Measurements from ENCODE around the gene TRPM8. TPM values are rescaled to one million over a fixed set of nuclear protein-coding genes. Genes with fewer than 3 reads are reported as not detected.

Gene TRPM8
- total RNA-seq, 1 donor from 2014 or later, result not detected

DNA sequence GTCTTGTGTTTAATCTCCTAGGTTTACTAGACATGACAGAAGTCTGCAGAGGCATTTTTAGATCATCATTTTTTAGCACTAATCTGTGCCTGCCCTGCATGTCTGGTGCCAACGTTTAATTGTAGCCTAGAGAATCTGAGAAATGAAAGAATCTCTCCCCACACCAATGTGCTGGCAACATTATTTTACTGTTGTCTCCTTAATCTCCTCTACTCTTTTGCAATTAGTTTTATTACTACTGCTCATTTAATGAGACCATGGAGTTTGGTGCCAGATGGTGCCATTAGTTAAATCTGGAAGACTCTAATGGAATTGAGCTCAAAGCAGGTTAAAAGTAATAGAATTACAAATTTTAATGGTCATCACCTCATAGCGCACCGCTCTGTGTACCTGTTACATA, 129.3 kb downstream of the TRPM8 start:
- no peak overlapping the region for H3K27ac ChIP-seq (replicated peaks)
- no peaks in the 10 kb centered on the region for H3K4me1 ChIP-seq
- H3K36me3 ChIP-seq, result no peaks in the 10 kb centered on the region
- H3K4me3 ChIP-seq, result no peak overlapping the region
- H3K9me3 ChIP-seq (replicated peaks), result no peaks in the 10 kb centered on the region
- intact Hi-C loops (cut with micrococcal nuclease), result no loop called here
- no peak for DNase-seq
- peaks cover 14% of the 10 kb centered on the region for H3K27me3 ChIP-seq (ENCODE audit: low read depth)
- TF ChIP-seq, protein P1, sequence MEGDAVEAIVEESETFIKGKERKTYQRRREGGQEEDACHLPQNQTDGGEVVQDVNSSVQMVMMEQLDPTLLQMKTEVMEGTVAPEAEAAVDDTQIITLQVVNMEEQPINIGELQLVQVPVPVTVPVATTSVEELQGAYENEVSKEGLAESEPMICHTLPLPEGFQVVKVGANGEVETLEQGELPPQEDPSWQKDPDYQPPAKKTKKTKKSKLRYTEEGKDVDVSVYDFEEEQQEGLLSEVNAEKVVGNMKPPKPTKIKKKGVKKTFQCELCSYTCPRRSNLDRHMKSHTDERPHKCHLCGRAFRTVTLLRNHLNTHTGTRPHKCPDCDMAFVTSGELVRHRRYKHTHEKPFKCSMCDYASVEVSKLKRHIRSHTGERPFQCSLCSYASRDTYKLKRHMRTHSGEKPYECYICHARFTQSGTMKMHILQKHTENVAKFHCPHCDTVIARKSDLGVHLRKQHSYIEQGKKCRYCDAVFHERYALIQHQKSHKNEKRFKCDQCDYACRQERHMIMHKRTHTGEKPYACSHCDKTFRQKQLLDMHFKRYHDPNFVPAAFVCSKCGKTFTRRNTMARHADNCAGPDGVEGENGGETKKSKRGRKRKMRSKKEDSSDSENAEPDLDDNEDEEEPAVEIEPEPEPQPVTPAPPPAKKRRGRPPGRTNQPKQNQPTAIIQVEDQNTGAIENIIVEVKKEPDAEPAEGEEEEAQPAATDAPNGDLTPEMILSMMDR (IDR thresholded peaks at IDR 0.05; ENCODE audit: borderline replicate concordance), result no peak

DNA sequence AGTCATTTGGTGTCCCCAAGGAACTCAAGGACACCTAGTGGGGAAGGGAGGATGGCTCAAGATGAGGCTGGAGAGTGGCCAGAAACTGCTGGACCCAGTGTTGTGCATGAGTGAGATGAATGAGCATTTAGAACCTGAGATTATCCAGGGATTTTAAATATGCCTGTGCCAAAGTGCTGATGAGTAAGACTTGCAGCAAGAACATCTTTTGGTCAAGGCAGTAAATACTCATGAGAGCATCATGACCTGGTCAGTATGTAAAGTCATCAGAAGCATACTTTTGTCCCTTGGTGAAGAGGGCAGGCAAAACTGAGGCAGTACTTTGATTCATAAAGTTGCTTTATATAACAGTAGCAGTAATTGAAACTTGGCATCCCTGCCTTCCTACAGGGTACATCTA, 130.2 kb downstream of the TRPM8 start:
- H3K27ac ChIP-seq (replicated peaks), result no peak overlapping the region
- no peak overlapping the region for H3K4me3 ChIP-seq
- intact Hi-C loops (cut with micrococcal nuclease), result no loop called here
- H3K36me3 ChIP-seq, result no peaks in the 10 kb centered on the region
- H3K9me3 ChIP-seq (replicated peaks), result no peaks in the 10 kb centered on the region
- no peaks in the 10 kb centered on the region for H3K4me1 ChIP-seq
- peaks cover 21% of the 10 kb centered on the region for H3K27me3 ChIP-seq (ENCODE audit: low read depth)
- TF ChIP-seq, protein P1 (IDR thresholded peaks at IDR 0.05; ENCODE audit: borderline replicate concordance), result no peak
- DNase-seq, result no peak

DNA sequence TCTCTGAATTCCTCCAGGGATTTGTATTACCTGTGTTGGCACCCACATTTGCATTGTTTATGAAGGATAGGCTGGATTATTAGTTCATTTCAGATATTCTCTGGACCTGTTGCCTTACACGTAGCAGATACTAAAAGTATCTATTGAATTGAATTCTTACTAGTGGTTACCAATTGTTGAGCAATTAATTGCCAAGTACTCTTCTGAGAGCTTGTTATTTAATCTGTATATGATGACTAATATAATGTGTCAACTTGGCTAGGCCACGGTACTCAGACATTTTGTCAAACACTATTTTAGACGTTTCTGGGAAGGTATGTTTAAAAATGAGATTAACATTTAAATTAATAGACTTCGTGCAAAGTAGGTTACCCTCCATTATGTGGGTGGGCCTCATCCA, 130.9 kb downstream of the TRPM8 start:
- Histone ChIP-seq H3K9me3 (replicated peaks) (no peaks in the 10 kb centered on the region), H3K36me3 (no peaks in the 10 kb centered on the region), H3K27me3 (ENCODE audit: low read depth) (peaks cover 27% of the 10 kb centered on the region), H3K27ac (replicated peaks) (no peak overlapping the region), H3K4me3 (no peak overlapping the region), H3K4me1 (no peaks in the 10 kb centered on the region)
- intact Hi-C loops (cut with micrococcal nuclease), result no loop called here
- DNase-seq, result no peak
- TF ChIP-seq, protein P1 (IDR thresholded peaks at IDR 0.05; ENCODE audit: borderline replicate concordance), result no peak

DNA sequence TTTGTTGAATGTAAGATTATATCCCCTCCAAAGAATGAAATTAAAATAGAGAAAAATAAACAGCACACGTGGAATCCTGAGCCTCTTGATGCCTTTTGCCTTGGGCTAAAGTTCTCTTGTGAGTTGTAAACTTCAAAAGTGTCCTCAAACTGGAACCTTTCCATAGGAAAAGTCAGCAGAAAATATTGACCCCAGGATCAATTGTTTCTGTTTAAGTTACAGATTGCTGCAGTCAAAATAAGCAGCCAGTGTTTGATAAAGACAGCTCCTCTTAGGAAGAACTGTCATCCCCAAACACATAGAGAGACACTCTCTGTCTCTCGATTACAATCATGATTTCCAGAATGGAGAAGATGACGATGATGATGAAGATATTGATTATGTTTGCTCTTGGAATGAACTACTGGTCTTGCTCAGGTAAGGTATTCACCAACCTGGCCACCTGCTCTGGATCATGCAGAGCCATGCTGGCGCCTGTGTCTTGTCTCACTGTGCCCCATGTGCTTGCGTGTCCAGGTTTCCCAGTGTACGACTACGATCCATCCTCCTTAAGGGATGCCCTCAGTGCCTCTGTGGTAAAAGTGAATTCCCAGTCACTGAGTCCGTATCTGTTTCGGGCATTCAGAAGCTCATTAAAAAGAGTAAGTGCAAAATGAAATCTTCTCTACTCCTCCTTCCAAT, 133.4 kb downstream of the TRPM8 start, which contains the start of gene SPP2:
SPP2 (plus strand) TSS at position 248 of the 681 bp plus-strand sequence; CDS start at position 333, 85 bp downstream.
- H3K36me3 ChIP-seq, result no peaks in the 10 kb centered on the region
- no peaks in the 10 kb centered on the region for H3K4me1 ChIP-seq
- no peak within 1 kb of the TSS for H3K27ac ChIP-seq (replicated peaks)
- no peaks in the 10 kb centered on the region for H3K9me3 ChIP-seq (replicated peaks)
- intact Hi-C loops (cut with micrococcal nuclease), result no loop called here
- DNase-seq, result no peak
- no peak within 1 kb of the TSS for H3K4me3 ChIP-seq
- TF ChIP-seq, protein P1 (IDR thresholded peaks at IDR 0.05; ENCODE audit: borderline replicate concordance), result no peak
- peaks cover 42% of the 10 kb centered on the region for H3K27me3 ChIP-seq (ENCODE audit: low read depth)

DNA sequence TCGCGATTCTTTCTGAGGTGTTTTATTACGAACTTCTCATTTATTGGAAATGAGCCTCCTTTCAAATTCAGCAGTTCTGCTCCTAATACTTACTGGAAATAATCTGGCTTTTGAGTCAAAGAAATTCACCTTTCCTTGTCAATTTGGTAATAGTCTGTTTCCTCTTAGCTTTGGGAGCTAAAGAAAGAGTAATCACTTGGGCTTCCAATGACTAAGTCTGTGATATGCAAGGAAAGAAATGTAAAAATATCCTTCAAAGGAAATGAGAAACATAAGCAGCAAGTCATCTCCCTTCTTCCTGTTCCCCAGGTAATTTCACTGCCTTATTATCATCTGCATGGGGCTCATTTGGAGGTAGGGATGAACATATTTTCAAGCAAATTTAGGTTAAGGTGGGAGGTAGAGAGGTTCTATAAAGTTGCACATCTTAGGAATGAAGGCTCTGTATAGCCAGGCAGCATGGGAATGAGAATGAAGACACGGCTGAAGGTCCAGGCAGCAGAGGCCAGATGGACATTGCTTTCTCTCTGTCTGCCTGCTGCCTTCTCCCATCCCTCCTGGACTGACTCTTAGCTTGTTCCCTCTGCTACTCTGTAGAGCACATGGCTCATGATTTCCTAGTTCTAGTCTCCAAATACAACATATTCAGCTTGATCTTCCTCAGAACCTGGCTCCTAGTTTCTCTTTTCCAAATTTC, 134.3 kb downstream of the TRPM8 start:
- Histone ChIP-seq H3K36me3 (no peaks in the 10 kb centered on the region), H3K4me1 (no peaks in the 10 kb centered on the region), H3K27me3 (ENCODE audit: low read depth) (peaks cover 42% of the 10 kb centered on the region), H3K27ac (replicated peaks) (no peak overlapping the region), H3K4me3 (no peak overlapping the region), H3K9me3 (replicated peaks) (no peaks in the 10 kb centered on the region)
- intact Hi-C loops (cut with micrococcal nuclease), result no loop called here
- TF ChIP-seq, protein P1 (IDR thresholded peaks at IDR 0.05; ENCODE audit: borderline replicate concordance), result no peak
- DNase-seq, result no peak

Data from left ventricle myocardium inferior (tissue), 1 donor.